TTC549 (cell line): ENCODE measurements around the gene OSBPL6.
"Not testable (repeated sequence)": the region's sequence is repeated elsewhere in the genome, so short reads cannot be mapped to it uniquely, and the experiment has no call there.

Source experiments
- FAIRE-seq: peaks from 2 replicates; lab custom pipeline; 2012; peaks lifted over from hg19 to GRCh38; lab: Jason Lieb, UNC

Gene OSBPL6

DNA sequence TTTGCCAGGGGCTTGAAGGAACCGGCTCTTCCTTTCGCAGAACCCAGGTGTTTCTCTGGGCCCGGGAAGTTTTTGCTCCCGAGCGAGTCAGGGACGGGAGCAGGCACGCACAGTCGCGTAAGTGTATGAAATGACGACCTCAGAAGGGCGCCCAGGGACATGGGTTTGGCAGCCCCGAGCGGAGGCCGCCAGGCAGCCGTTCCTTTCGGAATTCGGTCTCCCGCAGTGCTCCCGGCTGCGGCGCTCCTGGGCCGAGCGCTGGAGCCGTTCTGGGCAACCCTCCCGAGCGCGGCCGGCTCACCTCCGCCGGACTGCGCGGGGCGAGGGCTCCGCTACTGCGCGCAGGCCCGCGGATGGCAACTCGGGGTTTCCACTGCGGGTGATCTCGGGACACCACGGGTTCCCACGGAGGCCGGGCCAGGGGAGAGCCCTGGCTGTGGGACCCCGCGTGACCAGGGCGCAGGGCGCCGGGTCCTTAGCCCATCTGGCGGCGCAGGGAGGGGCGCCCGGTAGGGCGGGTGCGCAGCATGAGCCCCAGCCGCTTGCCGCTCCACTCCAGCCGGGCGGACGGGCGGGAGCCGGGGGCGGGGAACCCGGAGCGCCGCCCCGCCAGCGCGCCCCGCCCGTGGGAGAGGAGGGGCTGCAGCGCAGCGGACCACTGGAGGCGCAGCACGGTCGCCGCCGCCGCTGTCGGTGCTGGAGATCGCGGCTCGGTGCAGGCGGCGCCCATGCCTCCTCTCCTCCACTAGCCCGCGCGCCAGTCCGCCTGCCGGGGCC is at the start of gene OSBPL6:
TSS of gene OSBPL6 (plus strand) at position 690 of the 777 bp plus-strand sequence. CDS start 111,673 bp downstream, outside the sequence.
- no peak for FAIRE-seq

DNA sequence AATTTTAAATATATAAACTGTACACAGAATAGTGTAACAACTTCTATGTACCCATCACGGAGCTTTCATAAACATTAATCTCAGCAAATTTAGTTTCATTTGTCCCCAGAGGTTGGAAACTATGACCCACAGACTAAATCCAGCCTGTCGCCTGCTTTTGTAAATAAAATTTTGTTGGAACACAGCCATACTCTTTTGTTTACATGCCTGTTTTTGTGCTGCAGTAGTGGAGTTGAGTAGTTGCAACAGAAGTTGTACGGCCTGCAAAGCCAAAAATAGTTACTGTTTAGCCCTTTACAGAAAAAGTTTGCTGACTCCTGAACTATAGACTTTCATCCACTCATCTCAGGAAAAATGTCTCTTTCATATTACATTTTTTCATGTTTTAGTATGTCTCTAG is 42.3 kb upstream of the OSBPL6 start:
- no peak for FAIRE-seq

DNA sequence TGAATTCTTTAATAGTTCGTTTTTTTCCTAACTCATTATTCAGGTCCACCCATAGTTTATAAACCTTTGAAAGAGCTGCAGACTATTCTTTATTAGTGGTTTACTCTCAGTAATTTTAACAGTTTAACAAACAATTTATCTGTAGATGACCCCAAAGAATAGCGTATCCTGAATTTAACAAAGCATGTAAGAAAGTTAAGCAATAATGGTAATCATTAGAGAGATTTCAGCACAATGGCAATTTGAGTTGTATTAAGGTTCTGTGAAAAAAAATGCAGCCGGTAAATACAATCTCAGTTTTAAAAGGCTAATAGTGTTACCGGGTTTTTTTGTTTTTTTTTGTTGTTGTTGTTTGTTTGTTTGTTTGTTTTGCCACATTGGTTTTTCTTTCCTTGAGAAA is 41.8 kb upstream of the OSBPL6 start:
- FAIRE-seq, result no peak

DNA sequence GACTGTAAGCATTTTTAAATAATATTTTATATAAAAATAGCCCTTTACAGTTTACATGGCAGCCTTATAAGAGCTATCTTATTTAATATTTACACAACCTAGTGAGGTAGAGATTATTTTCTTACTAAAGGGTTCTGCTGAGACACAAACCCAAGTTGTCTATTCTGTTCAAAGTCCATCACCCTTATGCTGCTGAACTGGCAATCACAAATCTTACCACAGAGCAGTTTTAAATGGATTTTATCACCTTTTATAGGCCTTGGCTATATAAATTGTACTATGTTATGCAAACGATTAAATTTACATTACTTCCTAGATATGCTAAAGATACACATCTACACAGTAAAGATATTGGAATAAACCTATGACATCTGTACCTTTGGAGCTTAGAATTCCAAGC is 41.3 kb upstream of the OSBPL6 start:
- no peak for FAIRE-seq

DNA sequence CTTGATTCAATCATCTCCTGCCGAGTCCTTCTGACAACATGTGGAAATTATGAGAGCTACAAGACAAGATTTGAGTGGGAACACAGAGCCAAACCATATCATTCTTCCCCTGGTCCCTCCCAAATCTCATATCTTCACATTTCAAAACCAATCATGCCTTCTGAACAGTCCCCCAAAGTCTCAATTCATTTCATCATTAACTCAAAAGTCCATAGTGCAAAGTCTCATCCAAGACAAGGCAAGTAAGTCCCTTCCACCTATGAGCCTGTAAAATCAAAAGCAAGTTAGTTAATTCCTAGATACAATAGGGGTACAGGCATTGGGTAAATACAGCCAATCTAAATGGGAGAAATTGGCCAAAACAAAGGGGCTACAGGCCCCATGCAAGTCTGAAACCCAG is 40.4 kb upstream of the OSBPL6 start:
- FAIRE-seq, result not testable (repeated sequence)

DNA sequence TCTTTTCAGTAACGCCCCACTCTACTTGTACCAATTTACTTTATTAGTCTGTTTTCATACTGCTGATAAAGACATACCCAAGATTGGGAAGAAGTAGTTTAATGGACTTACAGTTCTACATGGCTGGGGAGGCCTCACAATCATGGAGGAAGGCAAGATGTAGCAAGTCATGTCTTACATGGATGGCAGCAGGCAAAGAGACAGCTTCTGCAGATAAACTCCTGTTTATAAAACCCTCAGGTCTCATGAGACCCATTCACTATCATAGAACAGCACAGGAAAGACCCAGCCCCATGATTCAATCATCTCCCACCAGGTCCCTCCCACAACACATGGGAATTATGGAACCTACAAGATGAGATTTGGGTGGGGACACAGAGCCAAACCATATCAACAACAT is 38.8 kb upstream of the OSBPL6 start:
- no peak for FAIRE-seq

DNA sequence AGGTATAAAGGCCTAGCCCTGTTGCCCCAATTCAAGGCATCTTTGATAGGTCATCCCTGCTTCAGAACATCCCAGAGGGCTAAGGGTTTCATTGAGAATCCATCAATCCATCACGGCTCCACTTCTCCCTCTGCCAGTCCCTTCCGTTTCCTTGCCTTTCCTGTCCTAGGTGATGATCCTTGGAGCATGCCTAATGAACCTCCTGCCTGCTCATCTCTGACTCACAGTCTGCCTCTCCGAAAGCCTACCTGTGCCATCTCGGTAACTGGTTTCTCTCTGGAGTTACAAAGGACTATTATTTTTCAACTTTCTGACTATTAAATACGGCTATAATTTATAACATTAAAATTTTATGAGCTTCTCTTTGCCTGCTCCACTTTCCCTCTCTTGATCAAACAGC is 36.7 kb upstream of the OSBPL6 start:
- FAIRE-seq, result no peak

DNA sequence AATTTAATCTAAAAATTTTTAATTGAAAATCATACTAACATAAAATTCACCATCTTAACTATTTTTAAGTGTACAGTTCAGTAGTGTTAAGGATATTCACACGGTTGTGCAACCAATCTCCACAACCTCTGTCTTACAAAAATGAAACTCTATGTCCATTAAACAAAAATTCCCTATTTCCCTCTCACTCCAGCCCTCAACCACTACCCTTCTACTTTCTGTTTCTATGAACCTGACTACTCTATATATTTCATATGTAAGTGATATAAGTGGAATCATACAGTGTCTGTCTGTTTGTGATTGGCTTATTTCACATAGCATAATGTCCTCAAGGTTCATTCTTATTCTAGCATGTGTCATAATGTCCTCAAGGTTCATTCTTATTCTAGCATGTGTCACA is 34.3 kb upstream of the OSBPL6 start:
- no peak for FAIRE-seq

DNA sequence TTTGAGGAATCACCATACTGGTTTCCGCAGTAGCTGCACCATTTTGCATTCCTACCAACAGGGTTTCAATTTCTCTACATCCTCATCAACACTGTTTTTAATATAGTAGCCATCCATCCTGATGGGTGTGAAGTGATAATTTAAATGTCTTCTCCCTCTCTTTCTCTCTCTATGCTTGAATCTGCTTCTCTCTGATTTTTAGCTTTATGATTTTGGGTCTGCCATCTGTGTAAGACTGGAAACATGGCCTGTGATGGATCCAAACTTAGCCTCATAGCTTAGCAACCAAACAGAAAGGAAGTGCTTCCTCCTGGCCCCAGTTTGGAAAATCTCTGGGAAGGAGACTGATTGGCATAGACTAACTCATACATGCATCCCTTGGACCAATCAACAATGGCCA is 33.7 kb upstream of the OSBPL6 start:
- FAIRE-seq, result no peak

DNA sequence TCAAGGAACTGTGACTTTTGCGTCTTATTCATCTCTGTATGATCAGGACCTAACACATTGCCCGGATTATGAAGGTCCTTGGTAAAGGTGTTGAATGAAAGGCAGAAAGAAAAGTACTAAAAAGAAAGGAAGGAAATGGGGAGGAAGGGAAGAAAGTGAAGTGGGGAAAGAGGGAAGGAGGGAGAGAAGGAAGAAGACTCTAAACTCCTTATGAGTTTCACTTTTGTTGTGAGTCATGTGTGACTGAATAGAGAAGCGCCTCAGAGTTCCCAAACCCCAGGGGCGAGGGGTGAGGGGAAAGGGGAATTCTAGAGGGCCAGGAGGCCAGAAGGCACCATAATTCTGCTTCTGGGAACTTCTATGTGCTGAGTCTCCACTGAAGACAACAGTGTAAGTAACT is 30.9 kb upstream of the OSBPL6 start:
- no peak for FAIRE-seq

DNA sequence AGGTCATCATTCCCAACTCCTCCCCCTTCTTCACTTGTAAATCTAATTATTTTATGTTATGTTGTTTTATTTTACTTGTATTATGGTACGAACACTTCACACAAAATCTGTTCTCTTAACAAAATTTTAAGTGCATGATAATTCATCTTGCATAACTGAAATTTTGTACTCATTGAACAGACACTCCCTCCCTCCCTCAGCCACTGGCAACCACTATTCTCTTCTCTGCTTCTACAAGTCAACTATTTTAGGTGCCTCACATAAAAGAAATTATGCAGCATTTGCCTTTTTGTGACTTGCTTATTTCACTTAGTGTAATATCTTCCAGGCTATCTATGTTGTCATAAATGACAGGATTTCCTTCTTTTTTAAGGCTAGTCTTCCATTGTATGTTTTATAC is 30.4 kb upstream of the OSBPL6 start:
- FAIRE-seq, result no peak

DNA sequence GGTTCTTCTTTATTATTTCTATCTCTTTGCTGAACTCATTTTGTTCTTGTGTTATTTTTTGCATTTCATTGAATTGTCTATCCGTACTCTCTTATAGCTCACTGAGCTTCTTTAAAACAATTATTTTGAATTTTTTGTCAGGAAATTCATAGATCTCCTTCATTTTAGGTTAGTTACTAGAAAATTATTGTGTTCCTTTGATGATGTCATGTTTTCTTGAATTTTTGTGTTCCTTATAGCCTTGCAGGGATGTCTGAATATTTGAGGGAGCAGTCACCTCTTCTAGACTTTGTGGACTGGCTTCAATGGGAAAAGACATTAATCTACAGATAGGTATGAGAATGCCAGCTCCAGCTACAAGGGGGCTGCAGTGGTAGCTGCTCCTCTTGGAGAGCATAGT is 20.7 kb upstream of the OSBPL6 start:
- FAIRE-seq, result no peak

DNA sequence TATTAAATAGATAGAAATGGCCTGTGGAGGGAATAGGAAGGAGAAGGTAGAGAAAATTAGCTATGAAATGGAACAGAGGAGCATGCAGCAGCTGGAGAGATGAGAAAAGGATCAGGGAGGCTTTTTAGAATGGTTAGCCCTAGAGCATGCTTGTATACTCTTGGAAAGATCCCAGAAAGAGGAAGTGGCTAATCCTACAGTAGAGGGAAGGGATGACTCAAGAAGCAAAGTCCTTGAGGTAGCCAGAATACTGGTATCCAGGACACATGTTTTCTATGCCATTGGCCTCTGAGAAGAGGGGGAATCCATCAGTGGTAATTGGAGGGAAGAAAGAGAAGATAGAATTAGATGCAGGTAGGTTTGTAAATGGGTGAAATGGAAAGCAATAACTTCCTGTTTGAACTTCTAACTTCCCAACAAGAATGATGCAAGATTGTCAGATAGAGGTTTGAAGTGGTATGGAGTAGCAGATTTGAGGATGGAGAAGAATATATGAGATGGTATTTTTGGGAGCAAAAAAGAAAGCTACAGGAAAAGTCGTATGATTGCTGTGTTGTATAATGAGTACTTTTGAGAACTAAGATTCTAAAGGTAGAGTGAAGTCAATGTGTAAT is 17.1 kb upstream of the OSBPL6 start:
- FAIRE-seq, result no peak

DNA sequence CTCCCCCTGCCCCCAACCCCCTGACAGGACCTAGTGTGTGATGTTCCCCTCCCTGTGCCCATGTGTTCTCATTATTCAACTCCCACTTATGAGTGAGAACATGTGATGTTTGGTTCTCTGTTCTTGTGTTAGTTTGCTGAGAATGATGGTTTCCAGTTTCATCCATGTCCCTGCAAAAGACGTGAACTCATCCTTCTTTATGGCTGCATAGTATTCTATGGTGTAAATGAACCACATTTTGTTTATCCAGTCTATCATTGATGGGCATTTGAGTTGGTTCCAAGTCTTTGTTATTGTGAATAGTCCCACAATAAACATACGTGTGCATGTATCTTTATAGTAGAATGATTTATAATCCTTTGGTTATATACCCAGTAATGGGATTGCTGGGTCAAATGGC is 13.7 kb upstream of the OSBPL6 start:
- FAIRE-seq, result not testable (repeated sequence)

DNA sequence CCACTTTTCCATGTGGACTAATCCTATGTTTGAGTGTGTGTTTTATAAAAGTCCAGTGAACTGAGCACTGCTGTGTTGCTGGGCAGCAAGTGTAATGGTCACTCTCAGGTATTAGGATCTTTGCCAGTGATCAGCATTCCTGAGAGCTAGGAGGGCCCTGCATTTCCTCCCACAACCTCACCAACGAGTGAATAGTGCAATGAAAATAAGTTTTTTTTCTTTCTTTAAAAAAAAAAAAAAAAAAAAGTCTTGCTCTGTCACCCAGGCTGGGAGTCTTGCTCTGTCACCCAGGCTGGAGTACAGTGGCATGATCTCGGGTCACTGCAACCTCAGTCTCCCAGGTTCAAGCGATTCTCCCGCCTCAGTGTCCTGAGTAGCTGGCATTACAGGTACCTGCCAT is 6.5 kb upstream of the OSBPL6 start:
- FAIRE-seq, result no peak

DNA sequence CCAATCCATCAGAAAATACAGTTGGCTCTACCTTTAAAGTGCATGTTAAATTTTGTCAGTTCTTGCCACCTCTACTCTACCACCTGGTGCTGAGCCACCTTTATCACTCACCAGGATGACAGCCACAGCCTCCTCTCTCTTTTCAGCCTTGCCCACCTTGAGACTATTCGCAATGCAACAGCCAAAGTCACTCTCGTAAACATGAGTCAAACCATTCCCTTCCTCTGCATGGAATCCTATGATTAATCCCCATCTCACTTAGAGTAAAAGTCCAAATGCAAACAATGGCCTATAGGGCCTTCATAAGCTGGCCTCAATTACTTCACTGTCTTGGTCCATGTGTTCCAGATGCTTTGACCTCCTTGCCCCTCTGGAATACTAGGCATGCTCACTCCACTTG is 5.8 kb upstream of the OSBPL6 start:
- FAIRE-seq, result no peak

DNA sequence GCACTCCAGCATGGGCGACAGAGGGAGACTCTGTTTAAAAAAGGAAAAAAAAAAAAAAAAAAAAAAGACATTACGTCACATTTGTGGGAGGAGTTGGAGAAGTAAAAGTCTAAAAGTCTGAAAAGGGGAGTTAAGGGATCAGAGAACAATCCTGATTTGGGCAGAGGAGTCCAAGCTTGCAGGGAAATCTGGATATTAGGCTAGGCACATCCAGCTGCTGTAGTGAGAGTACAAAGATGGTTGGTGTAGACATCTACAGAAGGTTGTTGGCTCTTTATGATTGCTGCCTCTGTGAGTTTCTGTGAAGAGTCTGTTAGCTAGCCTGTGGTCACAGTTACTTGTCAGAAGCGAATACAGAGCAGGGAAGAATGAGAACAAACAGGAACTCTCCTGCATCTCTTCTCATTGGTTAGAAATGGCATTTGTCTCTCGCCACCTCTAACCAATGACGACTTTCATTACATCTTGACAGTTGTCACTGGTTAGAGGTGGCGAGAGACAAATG is 3.3 kb upstream of the OSBPL6 start:
- no peak for FAIRE-seq

DNA sequence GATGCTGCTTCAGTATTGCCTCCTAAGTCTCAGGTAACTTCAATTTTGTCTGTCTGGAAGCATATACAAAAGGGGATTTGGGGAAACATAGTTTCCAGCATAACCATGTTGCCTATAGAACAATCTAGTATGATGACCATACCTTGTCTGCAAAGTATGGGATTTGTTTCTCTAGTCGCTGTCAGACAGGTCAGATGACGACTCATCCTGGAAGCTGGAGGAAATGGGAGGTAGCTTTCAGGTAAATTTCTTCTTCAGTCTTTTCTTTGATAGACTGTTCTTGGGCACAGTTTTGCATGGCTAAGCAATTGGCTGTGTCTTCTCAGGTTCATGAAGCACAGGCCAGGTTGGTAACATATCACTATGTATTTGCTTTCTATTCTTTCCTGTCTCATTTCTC is 2.8 kb upstream of the OSBPL6 start:
- FAIRE-seq, result no peak

DNA sequence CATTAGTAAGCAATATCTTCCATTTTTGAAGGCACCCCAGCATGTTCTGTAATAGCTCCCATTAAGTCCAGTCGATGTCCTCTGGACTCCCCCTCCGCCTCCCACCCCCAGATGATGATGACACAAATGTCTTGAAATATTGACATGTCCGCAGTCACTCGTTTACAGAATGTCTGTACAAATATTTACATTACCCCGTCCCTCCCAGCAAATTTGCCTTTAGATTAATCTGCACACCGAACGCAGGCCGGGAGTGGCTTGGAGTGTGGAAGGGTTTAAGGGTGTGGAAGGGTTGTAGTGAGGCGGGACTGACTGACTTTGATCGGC is 853 bp upstream of the OSBPL6 start:
- FAIRE-seq, result no peak

DNA sequence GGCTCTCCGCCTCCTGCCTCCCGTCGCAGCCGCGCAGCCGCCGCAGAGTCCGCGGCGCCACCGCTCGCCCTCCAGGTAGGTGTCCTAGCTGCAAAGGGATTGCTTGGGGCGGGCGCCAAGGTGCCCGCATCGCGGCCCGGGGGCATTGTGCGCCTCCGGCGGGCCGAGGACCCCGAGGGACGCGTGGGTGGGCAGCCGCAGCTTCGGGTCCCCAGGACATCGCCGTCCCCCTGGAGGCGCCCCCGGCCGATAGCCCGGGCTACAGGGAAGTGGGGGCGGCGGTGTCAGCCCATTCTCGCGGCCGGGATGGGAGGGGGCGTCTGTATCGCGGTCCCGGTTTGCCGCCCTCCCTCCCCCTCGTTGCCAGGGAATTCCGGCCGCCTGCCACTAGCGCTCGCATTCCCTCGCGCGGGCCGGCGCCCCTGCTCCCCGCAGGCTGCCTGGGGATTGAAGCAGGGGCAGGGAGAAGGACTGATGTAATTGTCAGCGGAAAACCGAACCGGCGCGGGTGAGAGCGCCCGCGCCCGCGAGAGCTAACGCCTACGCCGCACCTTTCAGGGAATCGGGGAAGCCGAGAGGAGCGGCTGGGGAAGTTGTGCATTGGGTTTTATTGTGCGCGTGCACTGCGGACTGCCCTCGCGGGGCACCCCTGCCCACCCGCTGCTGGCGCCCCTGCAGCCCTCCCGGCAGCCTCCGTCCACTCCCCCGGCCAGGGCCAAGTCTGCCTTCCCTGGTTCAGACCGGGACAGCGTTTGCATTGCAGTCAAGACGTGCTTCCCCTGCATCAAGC is 483 bp downstream of the OSBPL6 start:
- FAIRE-seq, result no peak

DNA sequence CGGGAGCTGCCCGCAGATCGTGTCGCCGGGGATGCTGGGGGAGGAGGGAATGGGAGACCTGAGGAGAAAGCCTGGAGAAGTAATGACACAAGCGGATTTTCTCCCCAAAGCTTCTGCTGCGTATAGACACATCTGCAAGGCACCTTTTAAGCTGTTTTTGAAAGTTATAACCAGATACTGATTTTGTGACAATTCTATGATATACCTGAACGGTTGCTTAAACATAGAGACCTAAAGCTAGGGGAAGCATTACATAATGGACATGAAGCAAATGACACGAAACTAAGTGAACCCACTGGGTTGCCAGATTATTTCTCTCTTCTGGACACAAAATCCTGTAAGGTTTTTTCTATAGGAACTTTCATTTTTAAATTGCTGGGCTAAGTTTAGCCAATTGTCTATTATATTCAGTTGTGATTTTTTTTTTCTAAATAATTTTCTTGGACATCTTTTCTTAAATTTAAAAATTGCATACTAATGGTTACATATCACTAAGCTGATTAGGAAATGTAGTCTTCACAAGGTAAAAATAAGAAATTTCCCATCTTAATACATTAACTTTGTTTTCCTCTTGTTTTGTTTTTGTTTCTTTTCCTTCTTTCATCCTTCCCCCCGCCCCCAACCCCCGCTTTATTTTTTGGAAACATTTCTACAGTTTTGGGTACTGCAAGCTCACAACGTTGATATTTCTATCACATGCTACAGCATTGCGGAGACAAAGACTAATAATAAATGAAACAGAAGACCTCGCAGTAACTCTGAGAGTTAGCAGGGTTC is 1.3 kb downstream of the OSBPL6 start:
- FAIRE-seq, result no peak

DNA sequence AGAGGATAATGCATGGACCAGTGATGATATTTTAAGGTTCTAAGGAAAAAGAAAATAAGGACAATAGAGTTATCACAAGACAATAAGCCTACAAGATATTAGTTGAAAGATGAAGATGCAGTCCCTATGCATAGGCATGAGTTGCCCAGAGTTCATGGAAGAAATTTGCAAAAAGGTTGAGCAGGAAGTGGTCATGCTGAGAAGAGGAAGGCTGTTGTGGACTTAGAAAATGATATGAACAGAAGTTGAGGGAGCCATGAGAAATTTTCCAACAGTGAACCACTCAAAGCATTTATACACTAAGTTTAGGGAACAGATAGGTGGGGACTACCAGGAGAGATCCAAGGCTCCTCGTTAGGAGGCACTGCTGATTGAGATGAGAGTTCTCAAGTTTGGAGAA is 3.5 kb downstream of the OSBPL6 start:
- FAIRE-seq, result no peak

DNA sequence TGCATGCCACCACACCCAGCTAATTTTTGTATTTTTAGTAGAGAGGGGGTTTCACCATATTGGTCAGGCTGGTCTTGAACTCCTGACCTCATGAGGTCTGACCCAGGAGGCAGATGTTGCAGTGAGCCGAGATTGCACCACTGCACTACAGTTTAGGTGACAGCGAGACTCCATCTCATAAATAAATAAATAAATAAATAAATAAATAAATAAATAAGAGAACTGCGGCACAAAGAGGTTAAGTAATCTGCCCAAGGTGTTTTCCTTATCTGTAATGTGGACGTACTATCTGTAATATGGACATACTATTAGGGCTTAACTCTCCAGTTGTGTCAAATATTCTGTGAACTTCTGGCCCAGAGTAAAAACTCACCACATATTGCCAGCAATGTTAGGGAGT is 4.1 kb downstream of the OSBPL6 start:
- not testable (repeated sequence) for FAIRE-seq
